Retina (tissue), 1 donor: Measurements from ENCODE around the gene CDKL2.
"Not testable (repeated sequence)": the region's sequence is repeated elsewhere in the genome, so short reads cannot be mapped to it uniquely, and the experiment has no call there.

Experiments
- DNase-seq: peaks from one replicate; pipeline ENCODE4 v3.0.0-alpha.2; 2016

Gene CDKL2

DNA sequence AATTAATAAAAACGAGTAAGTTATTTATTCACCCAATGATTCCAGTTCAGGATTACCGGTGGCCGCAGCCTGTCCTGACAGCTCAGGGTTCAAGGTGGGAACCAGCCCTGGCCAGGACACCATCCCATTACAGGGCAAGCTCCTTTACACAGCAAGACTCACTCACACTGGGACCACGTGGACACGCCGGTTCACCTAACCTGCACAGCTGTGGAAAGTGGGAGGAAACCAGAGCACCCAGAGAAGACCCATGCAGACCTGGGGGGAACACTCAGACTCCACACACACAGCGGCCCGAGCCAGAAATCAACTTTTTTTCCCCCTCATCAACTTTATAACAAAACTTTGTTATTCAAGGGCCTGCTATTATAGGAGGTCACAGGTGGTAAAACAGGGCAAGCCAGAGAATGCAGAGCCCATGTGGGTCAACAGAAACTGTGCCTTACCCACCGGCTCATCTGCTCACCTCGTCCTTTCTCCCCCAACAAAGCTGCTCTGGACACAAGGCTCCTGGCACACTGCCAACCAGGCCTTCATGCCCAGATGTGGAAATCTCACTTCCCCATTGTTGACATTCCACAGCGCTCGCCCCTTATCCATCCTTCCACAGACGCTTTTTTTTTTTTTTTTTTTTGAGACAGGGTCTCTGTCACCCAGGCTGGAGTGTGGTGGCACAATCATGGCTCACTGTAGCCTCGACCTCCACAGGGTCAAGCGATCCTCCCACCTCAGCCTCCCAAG, 82.5 kb downstream of the CDKL2 start:
- DNase-seq = no peak

DNA sequence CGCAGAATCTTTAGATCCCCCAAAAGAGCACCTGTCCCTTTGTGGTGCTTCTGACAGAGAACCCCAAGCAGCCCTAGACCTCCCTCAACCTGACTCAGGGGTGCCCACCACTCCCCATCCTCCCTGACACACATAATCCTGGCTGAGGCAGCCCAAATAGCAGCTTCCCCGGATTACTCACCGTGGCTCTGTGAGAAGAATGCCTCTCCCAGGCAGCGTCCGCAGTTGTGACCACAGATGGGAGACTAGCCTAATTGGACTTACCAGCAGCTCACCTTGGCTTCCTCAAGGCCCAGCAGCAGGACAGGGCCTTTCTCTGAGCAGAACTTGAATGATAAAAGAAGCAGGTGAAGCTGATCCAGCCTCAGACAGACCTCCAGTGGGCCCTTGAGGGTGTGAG, 84.8 kb downstream of the CDKL2 start:
- no peak for DNase-seq

DNA sequence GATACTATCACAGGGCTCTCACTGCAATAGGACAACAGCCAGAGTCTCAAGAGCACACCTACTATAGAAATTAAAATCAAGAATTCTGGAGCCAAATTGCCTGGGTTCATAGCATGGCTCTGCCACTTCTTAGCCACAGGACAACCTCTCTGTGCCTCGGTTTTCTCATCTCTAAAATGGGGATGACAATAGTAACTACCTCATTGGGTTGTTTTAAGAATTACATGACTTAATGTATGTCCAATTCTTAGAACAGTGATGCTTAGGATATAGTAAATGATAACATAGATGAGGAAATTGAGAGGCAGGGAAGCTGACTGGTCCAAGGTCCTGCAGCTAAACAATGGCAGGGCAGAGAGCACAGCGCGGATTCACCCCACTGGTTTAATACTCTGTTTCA, 85.5 kb downstream of the CDKL2 start:
- no peak for DNase-seq

DNA sequence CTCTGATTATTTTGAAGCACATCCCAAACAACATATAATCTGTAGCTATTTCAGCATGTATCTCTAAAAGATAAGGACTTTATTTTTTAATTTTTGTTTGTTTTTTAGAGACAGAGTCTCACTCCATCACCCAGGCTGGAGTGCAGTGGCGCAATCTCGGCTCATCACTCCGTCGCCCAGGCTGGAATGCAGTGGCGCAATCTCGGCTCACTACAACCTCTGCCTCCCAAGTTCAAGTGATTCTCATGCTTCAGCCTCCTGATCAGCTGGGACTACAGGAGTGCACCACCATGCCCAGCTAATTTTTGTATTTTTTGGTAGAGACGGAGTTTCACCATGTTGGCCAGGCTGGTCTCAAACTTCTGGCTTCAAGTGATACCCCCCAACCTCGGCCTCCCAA, 86.1 kb downstream of the CDKL2 start:
- not testable (repeated sequence) for DNase-seq

DNA sequence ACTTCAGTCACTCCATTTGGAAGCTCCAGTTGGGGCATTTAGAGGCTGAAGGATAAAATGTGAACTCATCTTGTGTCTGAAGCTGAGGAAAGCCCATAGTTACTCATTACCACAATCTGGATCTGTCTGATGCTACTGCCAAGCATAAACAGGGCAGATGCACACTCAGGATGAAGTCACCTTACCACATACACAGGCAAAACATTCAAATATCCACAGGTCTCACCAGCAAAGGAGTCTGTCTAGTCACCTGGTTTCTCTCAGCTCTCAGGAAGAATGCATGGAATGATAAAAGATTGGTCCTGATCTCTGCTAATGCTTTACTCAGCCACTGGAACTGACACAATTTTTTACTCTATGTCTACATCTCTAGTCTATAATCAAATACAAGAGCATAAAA, 87.5 kb downstream of the CDKL2 start:
- DNase-seq = no peak

DNA sequence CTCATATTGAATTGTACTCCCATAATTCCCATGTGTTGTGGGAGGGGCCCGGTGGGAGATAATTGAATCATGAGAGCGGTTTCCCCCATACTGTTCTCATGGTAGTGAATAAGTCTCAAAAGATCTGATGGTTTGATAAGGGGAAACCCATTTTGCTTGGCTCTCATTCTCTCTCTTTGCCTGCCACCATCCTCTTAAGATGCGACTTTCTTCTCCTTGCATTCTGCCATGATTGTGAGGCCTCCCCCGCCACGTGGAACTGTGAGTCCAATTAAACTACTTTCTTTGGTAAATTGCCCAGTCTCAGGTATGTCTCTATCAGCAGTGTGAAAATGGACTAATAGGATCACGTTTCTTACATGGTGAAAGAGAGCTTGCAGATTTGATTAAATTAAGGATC, 93.0 kb downstream of the CDKL2 start:
- not testable (repeated sequence) for DNase-seq

DNA sequence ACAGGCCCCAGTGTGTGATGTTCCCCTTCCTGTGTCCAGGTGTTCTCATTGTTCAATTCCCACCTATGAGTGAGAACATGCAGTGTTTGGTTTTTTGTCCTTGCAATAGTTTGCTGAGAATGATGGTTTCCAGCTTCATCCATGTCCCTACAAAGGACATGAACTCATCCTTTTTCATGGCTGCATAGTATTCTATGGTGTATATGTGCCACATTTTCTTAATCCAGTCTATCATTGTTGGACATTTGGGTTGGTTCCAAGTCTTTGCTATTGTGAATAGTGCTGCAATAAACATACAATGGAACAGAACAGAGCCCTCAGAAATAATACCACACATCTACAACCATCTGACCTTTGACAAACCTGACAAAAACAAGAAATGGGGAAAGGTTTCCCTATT, 96.4 kb downstream of the CDKL2 start:
- DNase-seq = not testable (repeated sequence)

DNA sequence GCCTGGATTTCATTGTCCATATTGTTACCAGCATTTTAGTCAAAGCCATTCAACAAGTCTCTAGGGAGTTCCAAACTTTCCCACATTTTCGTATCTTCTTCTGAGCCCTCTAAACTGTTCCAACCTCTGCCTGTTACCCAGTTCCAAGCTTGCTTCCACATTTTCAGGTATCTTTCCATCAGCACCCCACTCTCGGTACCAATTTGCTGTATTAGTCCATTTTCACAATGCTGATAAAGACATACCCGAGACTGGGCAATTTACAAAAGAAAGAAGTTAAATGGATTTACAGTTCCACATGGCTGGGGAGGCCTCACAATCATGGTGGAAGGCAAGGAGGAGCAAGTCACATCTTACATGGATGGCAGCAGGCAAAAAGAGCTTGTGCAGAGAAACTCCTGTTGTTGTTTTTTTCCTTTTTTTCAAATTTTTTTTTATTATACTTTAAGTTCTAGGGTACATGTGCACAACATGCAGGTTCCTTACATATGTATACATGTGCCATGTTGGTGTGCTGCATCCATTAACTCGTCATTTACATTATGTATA, 96.9 kb downstream of the CDKL2 start:
- not testable (repeated sequence) for DNase-seq

DNA sequence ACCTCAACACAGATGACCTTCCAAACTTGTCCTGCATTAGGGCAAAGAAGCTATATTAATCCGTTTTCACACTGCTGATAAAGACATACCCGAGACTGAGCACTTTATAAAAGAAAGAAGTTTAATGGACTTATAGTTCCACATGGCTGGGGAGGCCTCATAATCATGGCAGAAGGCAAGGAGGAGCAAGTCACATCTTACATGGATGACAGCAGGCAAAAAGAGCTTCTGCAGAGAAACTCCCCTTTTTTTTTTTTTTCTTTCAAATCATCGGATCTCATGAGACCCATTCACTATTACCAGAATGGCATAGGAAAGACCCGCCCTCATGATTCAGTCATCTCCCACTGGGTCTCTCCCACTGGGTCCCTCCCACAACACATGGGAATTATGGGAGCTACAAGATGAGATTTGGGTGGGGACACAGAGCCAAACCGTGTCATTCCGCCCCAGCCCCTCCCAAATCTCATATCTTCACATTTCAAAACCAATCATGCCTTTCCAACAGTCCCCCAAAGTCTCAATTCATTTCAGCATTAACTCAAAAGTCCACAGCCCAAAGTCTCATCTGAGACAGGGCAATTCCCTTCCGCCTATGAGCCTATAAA, 98.7 kb downstream of the CDKL2 start:
- DNase-seq = not testable (repeated sequence)

DNA sequence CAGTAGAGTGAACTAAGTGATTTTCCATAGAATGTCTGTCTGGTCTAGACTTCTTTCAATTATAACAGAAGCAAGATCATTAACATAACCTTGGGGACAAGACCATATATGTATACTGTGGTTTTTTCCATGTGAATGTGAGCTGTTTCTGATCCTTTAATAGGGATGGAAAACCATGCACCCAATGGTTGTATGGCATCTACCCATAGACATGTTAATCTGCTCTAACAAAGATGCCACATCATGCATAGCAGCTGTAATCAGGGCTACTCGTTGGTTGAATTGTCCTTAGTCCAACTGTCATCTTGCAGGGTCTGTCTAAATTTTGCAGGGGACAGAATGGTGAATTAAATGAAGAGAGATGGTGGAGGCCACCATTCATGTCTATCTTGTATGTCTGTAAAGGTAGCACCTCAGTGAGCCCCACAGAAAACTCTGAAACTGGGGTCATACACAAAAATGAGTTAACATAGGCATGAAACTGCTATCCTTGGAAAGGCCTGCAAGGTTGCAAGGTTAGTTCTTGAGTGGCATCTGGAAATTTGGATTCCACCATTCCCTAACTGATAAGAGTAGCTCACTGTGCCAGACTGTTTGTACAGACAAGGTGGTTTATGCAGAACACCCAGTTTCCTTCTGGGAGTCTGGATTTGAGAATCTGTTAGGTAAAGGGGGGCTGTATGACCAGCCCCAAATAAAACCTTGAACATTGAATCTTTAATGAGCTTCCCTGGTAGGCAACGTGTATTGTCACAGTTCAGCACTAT, 99.6 kb downstream of the CDKL2 start:
- DNase-seq = no peak
